ENCODE results near the gene WDR1. TPM values are rescaled to one million over a fixed set of nuclear protein-coding genes. Genes with fewer than 3 reads are reported as not detected.

WDR1 gene
- polyA plus RNA-seq, 6 donors from 2014 or later: 145 to 210 (median 186) TPM

- Mint-ChIP-seq H3K4me1 (no peaks in the 10 kb centered on the region), H3K9me3 (no peaks in the 10 kb centered on the region), H3K27me3 (no peaks in the 10 kb centered on the region), H3K4me3 (peak overlapping the region in 1 of 8 donors; percentile 45), H3K27ac (peak overlapping the region in 1 of 6 donors; percentile 53), H3K36me3 (peaks cover 3 to 22% of the 10 kb centered on the region in 2 donors)
- DNase-seq: no peak
- no peak for ATAC-seq (ENCODE audit: low read depth in 2 of 2)
Observed at GRCh38 chr4:10087152-10087791, 29.3 kb downstream of the WDR1 start.

GRCh38 chr4:10086506-10087120 lies 30.0 kb downstream of the WDR1 start:
- H3K4me1 Mint-ChIP-seq: no peaks in the 10 kb centered on the region
- no peaks in the 10 kb centered on the region for H3K9me3 Mint-ChIP-seq
- ATAC-seq (ENCODE audit: low read depth in 2 of 2) (no peak), DNase-seq (no peak)
- no peaks in the 10 kb centered on the region for H3K27me3 Mint-ChIP-seq
- peaks cover 4 to 22% of the 10 kb centered on the region in 2 donors for H3K36me3 Mint-ChIP-seq
- no peak overlapping the region for H3K4me3 Mint-ChIP-seq
- H3K27ac Mint-ChIP-seq: peak overlapping the region in 1 of 6 donors; percentile 53

GRCh38 chr4:10085828-10086505 lies 30.6 kb downstream of the WDR1 start:
- no peaks in the 10 kb centered on the region for H3K27me3 Mint-ChIP-seq
- no peak overlapping the region for H3K4me3 Mint-ChIP-seq
- no peaks in the 10 kb centered on the region for H3K9me3 Mint-ChIP-seq
- H3K4me1 Mint-ChIP-seq: no peaks in the 10 kb centered on the region
- peaks cover 7 to 22% of the 10 kb centered on the region in 2 donors for H3K36me3 Mint-ChIP-seq
- ATAC-seq (ENCODE audit: low read depth in 2 of 2) (no peak), DNase-seq (no peak)
- H3K27ac Mint-ChIP-seq: peak overlapping the region in 3 of 6 donors; percentile 42 to 81 (median 58)

- Mint-ChIP-seq H3K4me1 (no peaks in the 10 kb centered on the region), H3K9me3 (no peaks in the 10 kb centered on the region), H3K27me3 (no peaks in the 10 kb centered on the region), H3K36me3 (peaks cover 10 to 22% of the 10 kb centered on the region in 2 donors), H3K4me3 (no peak overlapping the region), H3K27ac (peak overlapping the region in 1 of 6 donors; percentile 42)
- DNase-seq (no peak), ATAC-seq (ENCODE audit: low read depth in 2 of 2) (no peak)
Observed at GRCh38 chr4:10085386-10085785, 31.2 kb downstream of the WDR1 start.

GRCh38 chr4:10084651-10085358 lies 31.8 kb downstream of the WDR1 start:
- H3K4me3 Mint-ChIP-seq: no peak overlapping the region
- no peaks in the 10 kb centered on the region for H3K27me3 Mint-ChIP-seq
- DNase-seq (no peak), ATAC-seq (ENCODE audit: low read depth in 2 of 2) (no peak)
- peak overlapping the region in 3 of 6 donors; percentile 42 to 86 (median 81) for H3K27ac Mint-ChIP-seq
- H3K9me3 Mint-ChIP-seq: no peaks in the 10 kb centered on the region
- H3K4me1 Mint-ChIP-seq: no peaks in the 10 kb centered on the region
- peaks cover 10 to 22% of the 10 kb centered on the region in 2 donors for H3K36me3 Mint-ChIP-seq

- no peaks in the 10 kb centered on the region for H3K27me3 Mint-ChIP-seq
Observed at GRCh38 chr4:10083861-10084641, 32.5 kb downstream of the WDR1 start.

GRCh38 chr4:10083331-10083771 lies 33.2 kb downstream of the WDR1 start:
- Mint-ChIP-seq H3K27me3 (no peaks in the 10 kb centered on the region), H3K4me3 (no peak overlapping the region), H3K27ac (peak overlapping the region in 1 of 6 donors; percentile 75), H3K4me1 (no peaks in the 10 kb centered on the region), H3K36me3 (peaks cover 10 to 21% of the 10 kb centered on the region in 2 donors), H3K9me3 (no peaks in the 10 kb centered on the region)
- ATAC-seq (ENCODE audit: low read depth in 2 of 2) (no peak), DNase-seq (no peak)

More at GRCh38 chr4:10083861-10084641, 32.5 kb downstream of the WDR1 start:
- peak overlapping the region in 1 of 6 donors; percentile 75 for H3K27ac Mint-ChIP-seq
- no peak overlapping the region for H3K4me3 Mint-ChIP-seq
- H3K9me3 Mint-ChIP-seq: no peaks in the 10 kb centered on the region
- H3K36me3 Mint-ChIP-seq: peaks cover 10 to 22% of the 10 kb centered on the region in 2 donors
- no peak for DNase-seq
- no peak for ATAC-seq (ENCODE audit: low read depth in 2 of 2)
- no peaks in the 10 kb centered on the region for H3K4me1 Mint-ChIP-seq

- Mint-ChIP-seq H3K36me3 (peaks cover 10 to 14% of the 10 kb centered on the region in 2 donors), H3K4me1 (no peaks in the 10 kb centered on the region), H3K4me3 (no peak overlapping the region), H3K27ac (peak overlapping the region in 2 of 6 donors; percentile 47 to 54), H3K27me3 (no peaks in the 10 kb centered on the region), H3K9me3 (no peaks in the 10 kb centered on the region)
- ATAC-seq (ENCODE audit: low read depth in 2 of 2) (no peak), DNase-seq (no peak)
Observed at GRCh38 chr4:10082459-10083272, 33.9 kb downstream of the WDR1 start.

GRCh38 chr4:10082047-10082446 lies 34.6 kb downstream of the WDR1 start:
- H3K27me3 Mint-ChIP-seq: no peaks in the 10 kb centered on the region
- H3K36me3 Mint-ChIP-seq: peaks cover 8 to 10% of the 10 kb centered on the region in 2 donors
- DNase-seq (no peak), ATAC-seq (ENCODE audit: low read depth in 2 of 2) (no peak)
- H3K4me3 Mint-ChIP-seq: no peak overlapping the region
- no peaks in the 10 kb centered on the region for H3K9me3 Mint-ChIP-seq
- H3K27ac Mint-ChIP-seq: peak overlapping the region in 2 of 6 donors; percentile 47 to 54
- no peaks in the 10 kb centered on the region for H3K4me1 Mint-ChIP-seq

- Mint-ChIP-seq H3K4me3 (no peak overlapping the region), H3K36me3 (peaks cover 9 to 14% of the 10 kb centered on the region in 2 donors), H3K27ac (peak overlapping the region in 1 of 6 donors; percentile 44), H3K9me3 (no peaks in the 10 kb centered on the region), H3K4me1 (no peaks in the 10 kb centered on the region), H3K27me3 (no peaks in the 10 kb centered on the region)
- ATAC-seq (ENCODE audit: low read depth in 2 of 2) (no peak), DNase-seq (no peak)
Observed at GRCh38 chr4:10081218-10081606, 35.4 kb downstream of the WDR1 start.

GRCh38 chr4:10080589-10081217 lies 35.9 kb downstream of the WDR1 start:
- ATAC-seq (ENCODE audit: low read depth in 2 of 2) (peak in 1 of 2 donors; percentile 35), DNase-seq (no peak)
- peaks cover 10 to 16% of the 10 kb centered on the region in 2 donors for H3K36me3 Mint-ChIP-seq
- no peak overlapping the region for H3K4me3 Mint-ChIP-seq
- no peaks in the 10 kb centered on the region for H3K27me3 Mint-ChIP-seq
- H3K9me3 Mint-ChIP-seq: no peaks in the 10 kb centered on the region
- peak overlapping the region in 1 of 6 donors; percentile 72 for H3K27ac Mint-ChIP-seq
- H3K4me1 Mint-ChIP-seq: no peaks in the 10 kb centered on the region

All from naive B cell (primary cell).